Tibial nerve (tissue), 4 donors: ENCODE data around the gene EFNA3.

Experiments used
- CTCF ChIP-seq, 5 experiments: fragments of 200-600 bp in 3 of 5; fragments of 450-650 bp in 2 of 5; sonication (generic) in 3 of 5; IDR thresholded peaks; one replicate each; pipeline ENCODE4 v1.5.1; 2016 to 2019; ENCODE audit warnings: antibody characterized with exemption in 5 of 5, mild to moderate bottlenecking in 3 of 5, moderate library complexity in 2 of 5
- EP300 ChIP-seq, 2 donors: sonication (generic); formaldehyde crosslinking; IDR thresholded peaks; one replicate each; pipeline ENCODE4 v1.6.1; 2017; ENCODE audit warnings: antibody characterized with exemption in 2 of 2, mild to moderate bottlenecking in 1 of 2

- TF ChIP-seq CTCF (IDR thresholded peaks at IDR 0.05) (no peak), EP300 (IDR thresholded peaks at IDR 0.05) (no peak)
Measured at GRCh38 chr1:155136748-155137147, 58.1 kb downstream of the EFNA3 start.
